ENCODE measurements around the gene FBXW11.
"Not testable (repeated sequence)": the region's sequence is repeated elsewhere in the genome, so short reads cannot be mapped to it uniquely, and the experiment has no call there.

The FBXW11 gene

DNA sequence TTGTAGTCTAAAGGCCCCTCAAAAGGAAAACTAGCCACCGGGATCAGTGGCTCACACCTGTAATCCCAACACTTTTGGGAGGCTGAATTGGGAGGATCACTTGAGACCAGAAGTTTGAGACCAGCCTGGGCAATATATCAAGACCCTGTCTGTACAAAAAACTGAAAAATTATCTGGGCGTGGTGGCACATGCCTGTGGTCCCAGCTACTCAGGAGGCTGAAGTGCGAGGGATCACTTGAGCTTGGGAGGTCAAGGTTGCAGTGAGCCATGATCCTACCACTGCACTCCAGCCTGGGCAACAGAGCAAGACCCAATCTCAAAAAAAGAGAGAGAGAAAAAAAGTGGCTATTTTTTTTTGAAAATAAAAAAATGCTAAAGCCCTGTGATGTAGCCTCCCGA is 55.2 kb downstream of the FBXW11 start:
- no peak for DNase-seq

DNA sequence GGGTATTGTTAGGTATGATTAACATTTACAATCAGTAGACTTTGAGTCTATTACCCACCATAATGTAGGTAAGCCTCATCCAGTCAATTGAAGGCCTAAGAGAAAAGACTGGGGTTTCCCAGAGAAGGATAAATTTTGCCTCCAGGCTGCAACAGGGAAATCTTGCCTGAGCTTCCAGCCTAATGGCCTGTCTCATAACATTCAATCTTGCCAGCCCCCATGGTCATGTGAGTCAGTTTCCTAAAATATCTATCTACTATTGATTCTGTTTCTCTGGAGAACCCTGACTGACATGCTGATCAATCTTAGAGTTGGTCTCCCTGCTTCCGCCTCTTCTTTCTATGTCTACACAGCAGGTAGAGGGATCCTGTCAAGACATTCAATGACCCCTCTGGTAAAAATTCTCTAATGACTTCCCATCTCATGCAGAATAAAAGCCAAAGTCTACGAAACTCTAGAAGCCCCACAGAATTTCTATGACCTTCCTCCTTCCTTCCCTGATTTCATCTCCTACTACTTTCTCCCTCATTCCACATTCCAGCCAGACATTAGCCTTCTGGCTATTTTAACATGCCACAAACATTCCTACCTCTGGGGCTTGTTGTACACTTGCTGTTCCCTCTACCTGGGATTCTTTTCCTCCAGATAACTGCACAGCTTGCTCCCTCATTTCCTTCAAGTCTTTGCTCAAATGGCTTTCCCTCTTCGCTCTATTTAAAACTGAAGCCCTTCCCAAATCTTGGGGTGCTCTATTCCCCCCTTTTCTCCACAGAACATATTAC is 60.2 kb downstream of the FBXW11 start:
- no peak for DNase-seq

DNA sequence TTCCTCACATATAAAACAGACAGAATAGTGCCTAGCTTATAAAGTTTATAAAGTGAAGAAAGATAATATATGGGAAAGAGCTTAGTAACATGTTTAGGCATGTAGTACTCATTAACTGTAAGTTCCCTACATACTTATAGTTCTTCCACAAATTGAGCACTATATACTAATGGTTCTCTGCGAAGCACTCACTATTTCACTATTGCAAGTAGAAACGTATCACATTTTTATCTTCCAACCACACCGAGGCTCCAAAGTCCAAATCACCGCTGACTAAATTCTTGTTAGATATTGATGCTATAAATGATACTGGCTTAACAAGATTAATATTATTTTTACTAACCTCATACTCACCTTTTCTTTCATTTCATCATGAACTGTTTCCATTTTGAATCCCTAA is 61.0 kb downstream of the FBXW11 start:
- DNase-seq: no peak

DNA sequence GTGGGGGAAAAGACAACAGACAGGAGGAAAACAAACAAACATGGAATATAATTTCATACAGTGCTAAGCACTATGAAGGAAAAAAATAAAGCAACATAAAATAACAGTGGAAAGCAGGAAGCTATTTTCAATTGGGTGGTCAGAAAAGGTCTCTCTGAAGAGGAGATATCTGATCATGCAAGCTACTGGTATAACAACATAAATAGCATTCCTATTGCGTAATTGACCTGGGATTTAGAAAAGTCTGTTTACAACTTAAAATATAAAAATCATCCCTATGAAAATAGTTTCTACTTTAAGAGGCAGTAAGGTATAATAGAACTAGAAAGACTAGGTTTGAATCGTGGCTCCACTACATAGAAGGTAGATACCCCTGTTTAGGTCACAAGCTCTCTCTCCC is 61.4 kb downstream of the FBXW11 start:
- no peak for DNase-seq

DNA sequence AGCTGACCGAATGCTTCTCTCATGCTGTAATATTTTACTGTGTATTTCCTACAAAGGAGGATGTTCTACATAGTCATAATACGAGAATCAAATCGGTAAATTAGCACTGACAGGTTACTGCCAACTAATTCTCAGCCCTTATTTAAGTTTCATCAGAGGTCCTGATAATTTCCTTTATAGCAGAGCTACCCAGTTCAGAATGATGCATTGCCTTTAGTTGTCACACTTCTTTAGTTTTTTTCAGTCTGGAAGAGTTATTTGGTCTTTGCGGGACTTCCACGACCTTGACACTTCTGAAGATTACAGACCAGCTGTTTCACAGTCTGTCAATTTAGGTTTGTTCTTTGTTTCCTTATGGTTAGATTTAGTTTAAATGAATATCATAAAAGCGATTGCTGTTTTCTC is 64.3 kb downstream of the FBXW11 start:
- not testable (repeated sequence) for DNase-seq

DNA sequence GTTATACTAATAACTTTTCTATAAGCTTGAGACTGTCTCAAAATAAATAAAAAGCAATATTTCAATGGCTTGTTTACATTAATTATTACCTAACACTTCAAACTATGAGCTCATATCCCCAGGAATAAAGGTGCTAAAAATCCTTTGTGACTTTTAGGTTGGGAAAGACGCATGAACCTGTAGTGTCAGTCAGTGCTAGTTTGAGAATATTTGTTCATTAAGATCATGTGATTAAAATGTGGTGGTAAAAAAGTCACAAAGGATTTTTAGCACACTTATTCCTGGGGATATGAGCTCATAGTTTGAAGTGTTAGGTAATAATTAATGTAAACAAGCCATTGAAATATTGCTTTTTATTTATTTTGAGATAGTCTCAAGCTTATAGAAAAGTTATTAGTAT is 64.8 kb downstream of the FBXW11 start:
- not testable (repeated sequence) for DNase-seq

DNA sequence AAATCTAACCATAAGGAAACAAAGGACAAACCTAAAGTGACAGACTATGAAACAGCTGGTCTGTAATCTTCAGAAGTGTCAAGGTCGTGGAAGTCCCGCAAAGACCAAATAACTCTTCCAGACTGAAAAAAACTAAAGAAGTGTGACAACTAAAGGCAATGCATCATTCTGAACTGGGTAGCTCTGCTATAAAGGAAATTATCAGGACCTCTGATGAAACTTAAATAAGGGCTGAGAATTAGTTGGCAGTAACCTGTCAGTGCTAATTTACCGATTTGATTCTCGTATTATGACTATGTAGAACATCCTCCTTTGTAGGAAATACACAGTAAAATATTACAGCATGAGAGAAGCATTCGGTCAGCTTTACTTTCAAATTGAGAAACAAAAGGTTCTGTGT is 65.2 kb downstream of the FBXW11 start:
- DNase-seq: not testable (repeated sequence)

DNA sequence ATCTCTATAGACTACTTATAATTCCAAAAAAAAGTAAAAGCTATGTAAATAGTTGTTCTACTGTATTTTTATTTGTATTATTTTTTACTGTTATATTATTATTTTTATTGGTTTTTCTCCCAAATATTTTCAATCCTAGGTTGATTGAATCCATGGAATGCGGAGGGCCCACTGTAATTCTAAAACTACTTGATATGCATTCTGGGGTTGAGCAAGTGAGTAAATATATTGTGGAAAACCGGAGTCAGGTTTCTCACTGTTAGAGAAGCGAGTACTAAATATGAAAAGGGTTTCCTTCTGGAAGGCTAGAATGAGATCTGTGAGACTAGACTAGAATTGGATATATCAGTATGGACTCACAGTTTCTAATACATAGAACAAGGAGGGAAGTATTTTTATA is 66.5 kb downstream of the FBXW11 start:
- DNase-seq: no peak

DNA sequence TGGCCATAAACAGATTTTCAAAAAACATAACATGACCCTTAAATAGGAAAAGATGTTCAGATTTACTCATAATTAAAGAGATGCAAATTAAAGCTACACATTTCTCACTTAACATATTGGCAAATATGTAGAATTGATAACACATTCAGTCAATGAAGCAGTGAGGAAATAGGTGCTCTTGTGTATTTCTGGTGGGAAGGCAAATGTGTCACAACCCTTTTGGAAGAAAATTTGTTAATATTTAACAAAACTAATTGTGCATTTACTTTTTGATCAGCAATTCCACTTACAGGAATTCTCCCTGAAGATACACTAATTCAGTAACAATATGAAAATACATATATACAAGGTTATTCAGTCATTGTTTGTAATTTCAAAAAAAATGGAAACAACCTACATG is 68.1 kb downstream of the FBXW11 start:
- DNase-seq: no peak

DNA sequence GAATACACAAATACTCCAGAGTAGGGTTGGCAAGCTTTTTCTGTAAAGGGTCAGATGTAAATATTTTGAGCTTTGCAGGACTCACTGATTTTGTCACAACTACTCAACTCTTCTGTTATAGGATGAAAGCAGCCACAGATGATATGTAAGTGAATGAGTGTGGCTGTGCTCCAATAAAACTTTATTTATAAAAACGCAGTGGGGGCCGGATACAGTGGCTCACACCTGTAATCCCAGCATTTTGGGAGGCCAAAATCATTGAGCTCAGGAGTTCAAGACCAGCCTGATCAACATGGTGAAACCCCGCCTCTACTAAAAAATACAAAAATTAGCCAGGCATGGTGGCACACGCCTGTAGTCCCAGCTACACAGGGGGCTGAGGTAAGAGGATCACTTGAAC is 69.1 kb downstream of the FBXW11 start:
- no peak for DNase-seq

DNA sequence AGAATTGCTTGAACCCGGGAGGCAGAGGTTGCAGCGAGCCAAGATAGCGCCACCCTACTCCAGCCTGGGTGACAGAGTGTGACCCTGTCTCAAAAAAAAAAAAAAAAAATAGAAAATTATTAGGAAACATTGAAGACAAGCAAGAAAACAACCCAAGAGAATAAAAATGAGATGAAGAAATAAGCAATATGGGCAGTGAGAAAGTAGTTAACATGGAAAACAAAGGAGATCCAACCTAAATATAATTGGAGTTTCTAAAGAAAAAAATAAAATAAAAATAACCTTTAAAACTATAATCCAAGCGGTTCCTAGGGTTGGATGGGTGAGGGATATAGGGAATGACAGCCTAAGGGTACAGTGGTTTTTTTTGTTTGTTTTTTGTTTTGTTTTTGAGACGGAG is 71.9 kb downstream of the FBXW11 start:
- DNase-seq: no peak

DNA sequence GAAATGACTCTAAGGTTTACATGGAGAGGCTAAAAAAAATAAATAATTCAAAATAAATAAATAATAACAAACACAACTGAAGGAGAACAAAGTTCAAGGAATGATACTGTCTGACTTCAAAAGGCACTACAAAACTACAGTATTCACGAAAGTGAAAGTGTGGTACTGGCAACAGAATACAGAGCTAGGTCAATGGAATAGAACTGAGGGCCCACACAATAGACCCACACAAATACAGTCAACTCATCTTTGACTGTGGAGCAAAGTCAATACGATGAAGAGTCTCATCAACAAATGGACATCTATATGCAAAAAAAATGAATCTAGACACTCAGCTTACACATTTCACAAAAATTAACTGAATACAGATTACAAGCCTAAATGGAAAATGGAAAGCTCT is 75.3 kb downstream of the FBXW11 start:
- DNase-seq: no peak

DNA sequence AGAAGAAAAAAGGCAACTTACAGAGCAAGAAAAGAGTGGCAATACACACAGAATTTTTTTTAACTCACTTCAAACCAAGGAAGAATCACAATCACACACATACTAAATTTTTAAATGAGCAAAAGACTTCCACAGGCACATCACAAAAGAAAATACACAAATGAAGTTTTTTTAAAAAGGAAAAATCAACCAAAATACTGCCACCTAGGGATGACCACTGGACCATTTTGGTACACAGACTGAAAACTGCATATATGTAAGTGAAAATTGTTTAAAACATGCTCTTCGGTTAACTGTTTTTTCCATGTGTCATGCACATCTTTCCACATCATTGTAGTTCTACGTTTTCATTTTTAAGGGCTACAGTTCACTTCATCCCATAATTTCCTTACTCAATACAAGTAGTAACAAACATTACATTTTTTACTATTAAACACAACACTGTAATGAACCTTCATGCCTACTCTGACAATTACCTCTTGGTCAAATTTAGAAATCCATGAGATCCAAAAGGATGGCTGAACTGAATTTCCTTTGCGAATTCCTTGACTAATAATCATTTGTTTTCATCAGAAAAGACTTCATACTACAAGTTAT is 79.0 kb downstream of the FBXW11 start:
- no peak for DNase-seq

DNA sequence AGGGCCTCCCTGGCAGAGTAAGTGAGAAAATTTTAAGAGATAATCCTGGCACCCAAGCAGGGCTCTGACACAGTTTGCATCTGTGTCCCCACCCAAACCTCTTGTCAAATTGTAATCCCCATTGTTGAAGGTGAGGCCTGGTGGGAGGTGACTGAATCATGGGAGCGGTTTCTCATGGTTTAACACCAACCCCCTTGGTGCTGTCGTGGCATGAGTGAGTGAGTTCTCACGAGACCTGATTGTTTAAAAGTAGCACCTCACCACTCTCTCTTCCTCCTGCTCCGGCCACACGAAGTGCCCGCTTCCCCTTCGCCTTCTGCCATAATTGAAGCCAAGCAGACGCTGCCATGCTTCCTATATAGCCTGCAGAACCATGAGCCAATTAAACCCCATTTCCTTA is 80.1 kb downstream of the FBXW11 start:
- no peak for DNase-seq

DNA sequence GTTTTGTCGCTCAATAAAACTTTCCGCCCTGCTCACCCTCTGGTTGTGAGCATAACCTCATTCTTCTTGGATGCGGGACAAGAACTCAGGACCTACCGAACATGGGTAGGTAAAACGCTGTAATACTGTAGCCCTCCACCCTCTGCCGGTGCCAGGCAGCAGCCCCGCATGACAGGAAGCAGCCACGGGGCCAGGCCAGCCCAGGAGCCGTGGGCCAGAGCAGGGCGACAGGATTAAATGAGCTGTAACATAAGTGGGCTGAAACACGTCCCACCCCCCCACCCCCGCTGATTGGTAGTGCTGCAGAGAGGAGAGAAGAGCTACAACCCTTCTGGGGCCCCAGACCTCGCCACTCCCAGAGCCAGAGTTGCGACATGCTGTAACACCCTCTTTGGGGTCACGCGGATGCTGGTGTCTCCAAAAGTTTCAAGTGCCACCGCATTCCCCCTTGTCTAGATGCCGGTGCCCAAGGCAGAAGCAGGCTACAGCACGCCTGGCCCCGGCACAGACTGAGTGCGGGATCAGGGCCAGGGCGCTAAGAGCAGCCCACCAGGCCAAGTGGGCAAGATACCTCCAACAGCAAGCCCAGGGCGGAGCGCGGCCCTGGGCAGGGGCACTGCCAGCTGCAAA is 81.8 kb downstream of the FBXW11 start:
- DNase-seq: no peak

DNA sequence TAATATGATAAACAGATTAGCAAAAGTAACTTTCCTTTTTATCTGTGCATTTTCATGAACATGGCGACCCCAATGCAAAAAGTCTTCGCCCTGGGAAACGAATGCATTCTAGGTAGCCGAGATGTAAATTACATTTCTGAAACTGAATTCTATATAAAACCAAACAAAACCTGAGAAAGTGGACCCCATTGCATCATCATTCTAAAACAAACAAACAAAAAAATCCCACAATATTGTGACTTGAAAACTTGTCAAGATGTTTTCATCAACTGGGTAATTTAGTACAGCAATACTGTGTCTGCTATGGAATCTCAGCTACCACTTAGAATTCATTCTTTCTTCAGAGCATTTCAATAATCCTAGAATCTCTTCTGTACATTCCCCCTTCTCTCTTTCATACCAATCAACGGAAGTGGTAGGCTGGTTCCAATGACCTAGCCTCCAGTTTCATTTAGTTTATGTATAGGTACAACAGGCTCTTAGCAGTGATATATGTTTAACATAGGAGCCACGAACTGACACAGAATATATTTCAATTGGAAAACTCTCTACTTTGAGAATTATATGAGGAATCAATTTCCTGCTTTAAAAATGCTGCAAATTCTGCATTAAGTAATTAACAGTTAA is 85.6 kb downstream of the FBXW11 start:
- DNase-seq: no peak

DNA sequence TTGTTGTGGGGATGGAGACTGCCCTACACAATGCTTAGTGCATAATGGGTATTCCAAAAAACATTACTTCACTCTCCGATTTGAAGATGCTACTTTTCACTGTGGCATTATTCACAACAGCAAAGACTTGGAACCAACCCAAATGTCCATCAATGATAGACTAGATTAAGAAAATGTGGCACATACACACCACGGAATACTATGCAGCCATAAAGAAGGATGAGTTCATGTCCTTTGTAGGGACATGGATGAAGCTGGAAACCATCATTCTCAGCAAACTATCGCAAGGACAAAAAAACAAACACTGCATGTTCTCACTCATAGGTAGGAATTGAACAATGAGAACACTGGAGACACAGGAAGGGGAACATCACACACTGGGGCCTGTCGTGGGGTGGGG is 90.7 kb downstream of the FBXW11 start:
- DNase-seq: not testable (repeated sequence)

DNA sequence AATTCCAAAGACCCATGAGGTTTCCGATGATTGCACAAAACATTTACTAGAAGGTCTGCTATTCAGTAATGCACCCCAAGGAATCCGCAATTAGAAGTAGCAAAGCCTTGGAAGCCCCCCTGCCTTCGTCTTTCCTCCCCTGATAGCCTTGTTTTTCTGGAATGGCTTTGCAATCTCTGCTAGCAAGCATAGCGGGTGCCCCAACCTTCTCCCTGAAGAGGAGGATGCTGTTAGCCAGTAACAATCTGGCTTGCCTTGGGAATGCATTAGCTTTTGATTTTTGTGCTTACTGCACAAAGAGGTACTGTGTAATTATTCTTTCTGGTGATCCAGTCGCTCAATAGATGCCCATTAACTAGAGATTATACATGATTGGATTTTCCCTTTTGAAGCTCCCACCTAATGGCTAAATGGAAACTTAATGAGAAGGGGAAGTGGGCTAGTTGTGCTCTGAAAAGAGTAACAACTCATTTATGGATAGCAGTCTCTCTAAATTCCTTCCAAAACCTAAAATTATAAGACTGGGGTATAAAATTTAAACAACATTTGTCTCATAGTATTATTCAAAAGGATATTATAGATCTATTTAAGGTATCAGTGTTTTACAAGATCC is 91.6 kb downstream of the FBXW11 start:
- DNase-seq: no peak

DNA sequence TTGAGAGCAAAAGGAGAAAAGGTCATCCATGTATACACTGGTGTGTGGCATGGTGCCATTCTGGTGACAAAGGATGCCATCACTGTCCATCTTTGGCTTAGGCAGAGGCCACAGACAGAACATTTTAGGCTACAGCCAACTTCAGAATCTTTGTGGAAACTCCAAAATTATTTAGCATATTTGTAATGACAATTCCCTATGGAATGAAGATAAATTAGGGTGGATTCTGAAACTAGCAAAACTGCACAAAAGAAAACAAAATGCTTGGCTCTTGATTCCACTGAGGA is 92.5 kb downstream of the FBXW11 start:
- no peak for DNase-seq

DNA sequence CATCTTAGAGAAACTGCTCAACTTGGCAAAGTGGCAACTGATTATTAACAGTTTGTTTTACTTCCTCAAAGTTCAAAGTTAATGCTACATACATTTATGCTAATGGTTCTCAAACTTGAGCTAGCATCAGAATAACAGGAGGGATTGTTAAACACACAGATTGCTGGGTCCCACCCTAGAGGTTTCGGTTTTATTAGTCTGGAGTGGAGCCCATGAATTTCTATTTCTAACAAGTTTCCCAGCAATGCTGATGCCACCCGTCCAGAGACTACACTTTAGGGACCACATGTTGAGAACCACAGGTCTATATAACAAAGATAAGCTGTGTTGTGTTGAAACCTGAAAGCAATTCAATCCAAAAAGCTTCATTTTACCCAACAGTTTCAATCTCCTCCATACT is 95.3 kb downstream of the FBXW11 start:
- DNase-seq: no peak

DNA sequence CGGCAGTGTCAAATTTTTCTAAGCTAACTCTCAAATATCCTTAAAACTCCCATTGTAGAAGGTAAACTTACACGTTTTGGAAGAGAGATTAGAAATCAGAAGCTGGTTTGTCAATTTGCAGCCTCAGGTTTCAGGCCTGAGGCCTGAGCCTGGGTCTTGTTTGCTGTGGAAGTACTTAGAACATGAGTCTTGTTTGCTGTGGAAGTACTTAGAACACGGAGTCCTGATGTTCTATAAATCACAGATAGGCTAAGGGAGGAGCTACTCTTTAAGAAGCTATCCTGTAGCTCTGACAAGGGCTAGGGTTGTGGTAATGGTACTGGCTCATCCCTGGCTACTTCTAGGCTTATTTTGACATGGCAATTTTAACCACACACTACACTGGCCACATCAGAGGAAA is 97.8 kb downstream of the FBXW11 start:
- DNase-seq: no peak

DNA sequence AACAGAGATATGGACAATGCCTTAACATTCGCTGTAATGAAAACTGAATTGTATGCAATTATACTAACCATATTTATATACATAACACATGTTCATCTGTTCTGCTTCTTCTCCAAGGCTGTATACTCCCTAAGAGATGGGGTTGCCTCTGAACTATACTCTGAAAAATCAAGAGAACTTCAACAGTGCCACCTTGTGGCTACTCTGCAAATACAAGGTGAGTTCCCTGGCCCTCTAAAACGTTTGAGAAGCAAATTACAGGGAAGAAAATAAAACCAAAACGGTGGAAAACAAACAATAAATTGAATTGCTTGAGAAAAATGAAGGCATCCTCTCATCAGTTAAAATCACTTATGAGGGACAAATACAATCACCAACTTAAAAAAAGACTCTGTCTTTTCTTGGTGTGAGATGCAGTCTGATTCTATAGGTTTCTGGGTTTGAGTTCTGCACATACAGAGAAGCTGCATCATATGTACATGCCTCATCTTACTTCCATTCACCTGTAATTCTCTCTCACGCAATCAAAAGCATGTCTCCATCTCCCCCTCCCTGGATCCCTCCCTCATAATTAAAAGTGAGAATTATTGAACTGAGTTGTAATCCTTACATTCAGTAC is 98.6 kb downstream of the FBXW11 start:
- DNase-seq: peak; percentile 19

Data from stimulated activated naive CD4-positive, alpha-beta T cell treated with Interleukin-2 at 50 U/mL for 16 hours (primary cell).